Measurements from ENCODE around the gene ART5. TPM values are rescaled to one million over a fixed set of nuclear protein-coding genes. Genes with fewer than 3 reads are reported as not detected.

Gene ART5
- total and polyA plus RNA-seq, 8 donors: 0.24 to 2.2 (median 1.3) TPM

- Histone ChIP-seq H3K4me3 (no peak overlapping the region), H3K27ac (no peak overlapping the region), H3K4me1 (peaks cover 5 to 20% of the 10 kb centered on the region in 2 donors), H3K27me3 (no peaks in the 10 kb centered on the region), H3K9me3 (no peaks in the 10 kb centered on the region), H3K36me3 (no peaks in the 10 kb centered on the region)
- intact Hi-C loops (cut with DNase I): no loop called here
- ATAC-seq (no peak), DNase-seq (peak in 1 of 4 donors; percentile 25)
- TF ChIP-seq CTCF (IDR thresholded peaks at IDR 0.05): no peak
Observed at GRCh38 chr11:3617990-3618389, 23.8 kb downstream of the ART5 start.

GRCh38 chr11:3616721-3617460 lies 24.9 kb downstream of the ART5 start:
- H3K4me1 ChIP-seq: peaks cover 5 to 20% of the 10 kb centered on the region in 2 donors
- TF ChIP-seq CTCF (IDR thresholded peaks at IDR 0.05): no peak
- H3K36me3 ChIP-seq: no peaks in the 10 kb centered on the region
- H3K4me3 ChIP-seq: no peak overlapping the region
- H3K27me3 ChIP-seq: no peaks in the 10 kb centered on the region
- DNase-seq: peak in 2 of 4 donors; percentile 28 to 69
- intact Hi-C loops (cut with DNase I): no loop called here
- no peak overlapping the region for H3K27ac ChIP-seq
- H3K9me3 ChIP-seq: no peaks in the 10 kb centered on the region
- ATAC-seq: no peak

- intact Hi-C loops (cut with DNase I): no loop called here
- no peak for TF ChIP-seq CTCF (IDR thresholded peaks at IDR 0.05)
Observed at GRCh38 chr11:3615998-3616397, 25.8 kb downstream of the ART5 start.

GRCh38 chr11:3614742-3615171 lies 27.0 kb downstream of the ART5 start:
- Histone ChIP-seq H3K9me3 (no peaks in the 10 kb centered on the region), H3K4me1 (peaks cover 5 to 20% of the 10 kb centered on the region in 2 donors), H3K27me3 (no peaks in the 10 kb centered on the region), H3K4me3 (peak overlapping the region in 1 of 2 donors; percentile 11), H3K27ac (peak overlapping the region in 1 of 2 donors; percentile 37), H3K36me3 (no peaks in the 10 kb centered on the region)
- ATAC-seq (peak; percentile 85), DNase-seq (peak in 1 of 4 donors; percentile 79)
- intact Hi-C loops (cut with DNase I): no loop called here
- TF ChIP-seq CTCF (IDR thresholded peaks at IDR 0.05): no peak

More at GRCh38 chr11:3615998-3616397, 25.8 kb downstream of the ART5 start:
- Histone ChIP-seq H3K36me3 (no peaks in the 10 kb centered on the region), H3K4me1 (peaks cover 5 to 20% of the 10 kb centered on the region in 2 donors), H3K9me3 (no peaks in the 10 kb centered on the region), H3K27ac (no peak overlapping the region), H3K27me3 (no peaks in the 10 kb centered on the region), H3K4me3 (no peak overlapping the region)
- no peak for ATAC-seq
- no peak for DNase-seq

- intact Hi-C loops (cut with DNase I): no loop called here
- DNase-seq: peak in 1 of 4 donors; percentile 44
- H3K4me3 ChIP-seq: peak overlapping the region in 1 of 2 donors; percentile 11
- TF ChIP-seq CTCF (IDR thresholded peaks at IDR 0.05): no peak
- no peaks in the 10 kb centered on the region for H3K27me3 ChIP-seq
- peak; percentile 91 for ATAC-seq
- no peaks in the 10 kb centered on the region for H3K36me3 ChIP-seq
- H3K9me3 ChIP-seq: no peaks in the 10 kb centered on the region
- peak overlapping the region; percentile 37 to 63 for H3K27ac ChIP-seq
- peaks cover 5 to 20% of the 10 kb centered on the region in 2 donors for H3K4me1 ChIP-seq
Observed at GRCh38 chr11:3613998-3614741, 27.6 kb downstream of the ART5 start.
